GM12874 (cell line): ENCODE measurements around the gene HTR7.
A peak's percentile ranks its signal among the peaks of the same experiment; 100 is the strongest.

Source experiments
- CTCF ChIP-seq: IDR thresholded peaks from 2 replicates; pipeline ENCODE4 v1.5.1; 2011; ENCODE audit warnings: low read depth, mild to moderate bottlenecking, control low read depth, low read length, moderate library complexity; ENCODE audit not compliant: insufficient read depth

The HTR7 gene

DNA sequence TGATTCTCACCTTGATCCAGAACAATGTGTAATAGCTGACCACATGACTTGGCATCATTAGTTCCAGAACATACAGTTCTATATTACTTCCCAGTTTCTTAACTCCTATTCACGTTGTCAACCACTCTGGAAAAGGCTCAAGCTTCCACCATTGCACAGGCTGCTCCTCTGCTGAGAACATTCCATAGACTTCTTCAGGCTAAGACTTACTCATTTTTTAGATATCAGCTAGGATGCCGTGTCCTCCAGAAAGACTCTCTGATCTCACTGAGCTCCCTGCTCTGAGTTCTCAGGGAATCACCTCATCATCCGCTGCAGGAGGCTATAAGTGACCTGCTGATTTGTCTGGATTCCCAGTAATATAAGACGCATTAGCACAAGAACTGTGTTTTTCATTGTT is 73.1 kb downstream of the HTR7 start:
- TF ChIP-seq CTCF: no peak

- no peak for TF ChIP-seq CTCF
These were observed 77.4 kb downstream of the HTR7 start for GRCh38 chr10:90780488-90780887.

DNA sequence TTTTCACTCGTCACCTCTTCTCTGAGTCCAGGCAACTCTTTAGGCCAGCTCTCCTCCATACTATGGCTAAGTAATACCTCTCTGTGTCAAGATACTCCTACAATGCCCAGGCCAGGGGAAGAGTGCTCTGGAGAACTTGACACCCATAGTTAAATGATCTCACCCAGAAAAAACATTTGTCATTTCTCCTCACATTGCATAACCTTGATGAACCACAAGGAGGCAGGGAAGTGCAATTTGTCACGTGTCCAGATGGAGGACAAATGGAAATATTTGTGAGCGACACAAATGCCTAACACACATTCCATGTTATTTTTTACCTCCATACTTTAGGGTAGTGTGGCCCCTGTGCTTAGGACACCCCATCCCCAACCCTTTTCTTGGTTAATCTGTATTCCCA is 78.3 kb downstream of the HTR7 start:
- peak; percentile 22; the same call in 1 of the 2 replicates for TF ChIP-seq CTCF

- TF ChIP-seq CTCF: no peak
These were observed 80.2 kb downstream of the HTR7 start for GRCh38 chr10:90777621-90778020.

DNA sequence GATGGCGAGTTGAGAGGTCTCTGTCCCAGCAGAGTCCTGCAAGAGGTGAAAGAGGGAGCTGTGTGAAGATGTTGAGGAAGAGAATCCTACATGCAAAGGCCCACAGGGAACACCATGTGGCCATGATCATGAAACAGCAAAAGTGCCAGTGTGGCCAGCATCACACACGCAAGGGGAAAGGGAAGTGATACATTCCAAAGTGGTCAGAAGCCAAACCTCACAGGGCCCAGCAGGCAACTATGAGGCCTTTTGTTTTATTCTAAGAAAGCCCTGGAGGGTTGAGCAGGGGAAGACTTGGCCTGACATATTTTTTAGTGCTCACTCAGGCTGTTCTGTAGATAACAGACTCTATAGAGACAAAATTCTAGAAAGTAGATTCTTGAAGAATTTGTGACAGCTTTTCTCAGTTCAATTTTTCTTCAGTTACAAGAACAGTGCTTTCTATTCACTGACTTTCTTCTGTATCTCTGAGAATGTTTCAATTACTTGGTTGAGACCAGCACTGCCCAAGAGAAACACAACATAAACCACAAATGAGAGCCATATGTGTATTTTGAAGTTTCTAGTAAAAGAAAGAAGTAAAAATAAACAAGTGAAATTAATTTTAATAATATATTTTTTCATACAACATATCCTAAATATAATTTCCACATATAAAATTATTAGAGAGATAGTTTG is 82.3 kb downstream of the HTR7 start:
- no peak for TF ChIP-seq CTCF

DNA sequence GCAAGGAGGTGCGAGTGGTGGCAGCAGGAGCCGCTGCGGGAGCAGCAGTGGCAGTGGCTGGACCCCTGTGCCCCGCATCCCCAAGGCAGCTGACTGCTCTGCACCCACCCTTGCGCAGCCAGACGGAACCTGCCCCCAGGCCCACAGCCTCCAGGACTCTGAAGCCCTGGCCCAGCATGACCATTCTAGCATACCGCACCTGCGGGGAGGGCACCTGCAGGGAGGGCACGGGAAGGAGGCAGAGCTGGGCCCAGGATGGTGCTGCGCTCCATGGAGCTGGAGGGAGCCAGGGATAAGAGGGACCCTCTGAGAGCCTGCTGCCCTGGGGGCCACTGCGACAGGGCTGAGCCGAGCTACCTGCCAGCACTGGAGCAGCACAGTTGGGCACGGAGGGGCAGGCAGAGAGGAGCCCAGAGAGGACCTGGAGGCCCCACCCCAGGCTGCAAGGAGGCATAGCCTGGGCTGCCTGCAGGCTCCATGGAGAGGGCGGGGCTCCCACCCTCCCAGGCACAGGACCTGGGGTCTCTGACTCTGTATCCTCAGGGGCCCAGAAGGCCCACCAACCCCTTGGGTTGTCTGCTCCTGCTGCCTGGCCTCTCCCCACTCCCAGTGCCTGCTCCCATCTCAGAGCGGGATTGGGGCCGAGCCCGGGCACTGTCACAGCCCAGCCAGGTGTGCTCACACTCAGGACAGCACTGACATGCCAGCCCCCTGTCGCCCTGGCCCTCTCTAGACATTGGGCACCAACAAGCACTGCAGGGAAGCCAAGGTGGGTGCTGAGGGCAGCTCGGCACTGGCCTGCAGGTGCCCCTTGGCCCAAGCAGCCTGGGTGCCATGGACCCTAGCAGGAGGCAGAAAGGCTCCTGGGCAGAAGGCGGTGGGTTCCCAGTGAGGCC is 87.6 kb downstream of the HTR7 start:
- no peak for TF ChIP-seq CTCF

- peak; percentile 71 for TF ChIP-seq CTCF
These were observed 106.5 kb downstream of the HTR7 start for GRCh38 chr10:90751107-90751997.
